ENCODE results near the gene MACO1.

The MACO1 gene

DNA sequence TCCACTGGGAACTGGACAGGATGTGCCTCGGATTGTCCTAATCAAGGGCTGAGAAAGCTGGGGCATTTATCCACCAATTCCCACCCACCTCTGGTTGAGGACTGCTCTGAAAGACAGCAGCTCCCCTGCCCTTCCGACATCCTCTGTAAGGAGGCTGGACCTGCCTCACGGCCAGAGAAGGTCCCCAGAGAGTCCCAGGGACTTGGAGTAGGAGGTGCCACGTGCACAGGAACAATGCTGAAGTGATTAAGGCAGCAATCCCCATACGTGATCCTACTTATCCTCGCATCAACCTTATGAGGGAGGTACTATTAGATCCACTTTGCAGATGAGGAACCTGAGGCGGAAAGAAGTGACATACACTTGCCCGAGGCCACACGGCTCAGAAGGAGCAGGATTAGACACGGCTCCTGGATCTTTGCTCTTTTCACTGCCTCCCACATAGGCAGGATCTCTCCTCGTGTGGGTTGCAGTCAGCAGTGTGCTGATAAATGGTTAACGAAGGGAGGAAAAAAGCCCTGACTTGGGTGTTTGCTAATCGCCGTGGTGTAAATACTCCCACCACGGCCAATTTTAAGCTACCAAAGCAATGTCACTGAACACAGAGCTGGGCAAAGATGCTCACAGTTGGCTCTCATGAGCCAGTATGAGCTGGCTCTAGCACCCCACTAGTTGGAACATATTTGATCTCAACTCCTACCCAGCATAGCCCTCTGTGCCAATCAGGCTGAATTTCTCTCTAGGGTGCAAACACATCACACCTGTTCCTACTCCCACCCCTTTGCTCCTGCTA is 94.1 kb downstream of the MACO1 start:
- DNase-seq (ENCODE audit: low read depth, low spot score), result no peak

- DNase-seq (ENCODE audit: low read depth, low spot score), result no peak
Measured at GRCh38 chr1:25525361-25525688, 94.6 kb downstream of the MACO1 start.

GRCh38 chr1:25526753-25527152 is 96.1 kb downstream of the MACO1 start:
- no peak for DNase-seq (ENCODE audit: low read depth, low spot score)

- no peak for DNase-seq (ENCODE audit: low read depth, low spot score)
Measured at GRCh38 chr1:25527226-25527846, 96.6 kb downstream of the MACO1 start.

DNA sequence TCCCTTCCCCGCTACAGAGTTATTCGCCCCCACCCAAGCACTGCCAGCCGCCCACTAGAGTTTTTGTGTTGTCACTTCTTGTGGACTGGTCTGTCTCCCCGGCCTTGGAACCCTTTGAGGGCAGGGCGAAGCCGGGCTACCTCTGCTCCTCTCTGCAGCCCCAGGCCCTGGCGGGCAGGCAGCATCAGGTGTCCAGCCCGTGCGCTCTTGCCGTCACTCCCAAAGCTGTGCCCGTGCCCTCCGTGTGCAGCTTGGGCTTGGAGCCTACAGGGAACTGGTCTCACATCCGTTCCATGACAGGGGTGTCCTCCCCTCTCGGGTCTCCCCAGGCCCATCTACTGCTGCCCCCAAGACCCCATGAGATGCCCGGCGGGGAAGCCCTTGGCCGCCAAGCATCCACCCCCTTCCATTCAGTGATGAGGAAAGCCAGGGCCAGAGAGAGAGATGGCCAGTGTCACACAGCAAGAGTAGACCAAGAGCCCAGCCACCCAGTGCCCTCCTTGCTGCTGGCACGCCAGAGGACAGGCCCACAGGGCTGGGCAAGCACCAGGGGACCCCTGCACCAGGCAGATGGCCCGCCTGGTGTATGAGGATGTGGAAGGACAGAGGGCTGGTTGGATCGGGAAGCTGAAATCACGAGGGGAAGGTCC is 97.4 kb downstream of the MACO1 start:
- no peak for DNase-seq (ENCODE audit: low read depth, low spot score)

GRCh38 chr1:25528881-25529517 is 98.3 kb downstream of the MACO1 start:
- no peak for DNase-seq (ENCODE audit: low read depth, low spot score)

DNA sequence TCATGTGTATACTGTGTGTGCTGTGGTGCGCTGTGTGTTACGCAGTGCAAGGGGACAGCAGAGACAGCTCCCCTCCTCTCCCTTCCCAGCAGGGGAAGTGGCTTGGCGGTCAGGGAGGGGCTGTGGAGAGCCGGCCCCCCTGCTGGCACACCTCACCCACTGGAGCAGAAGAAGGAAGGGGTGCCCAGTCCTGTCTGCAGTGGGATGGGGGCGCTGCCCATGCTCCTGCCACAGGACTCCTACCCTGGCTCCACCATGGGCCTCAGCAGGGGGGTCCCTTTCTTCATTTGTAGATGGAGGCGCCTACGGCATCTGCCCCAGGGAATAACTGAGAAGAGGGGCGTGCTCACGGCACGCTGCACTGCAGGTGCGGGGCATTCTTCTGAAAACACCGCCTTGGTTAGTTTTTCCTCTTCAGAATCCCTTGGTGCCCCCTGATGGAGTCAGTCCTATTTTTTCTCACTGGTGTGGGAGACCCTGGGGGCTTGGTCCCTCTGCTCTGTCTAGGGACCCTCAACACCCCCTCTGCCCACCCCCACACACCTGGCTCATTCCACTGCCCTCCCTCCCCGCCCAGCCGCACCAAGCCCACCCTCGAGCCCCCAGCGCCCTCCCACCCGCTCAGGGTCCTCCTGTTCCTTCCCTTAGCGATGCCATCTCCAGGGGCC is 99.0 kb downstream of the MACO1 start:
- DNase-seq (ENCODE audit: low read depth, low spot score), result no peak

DNA sequence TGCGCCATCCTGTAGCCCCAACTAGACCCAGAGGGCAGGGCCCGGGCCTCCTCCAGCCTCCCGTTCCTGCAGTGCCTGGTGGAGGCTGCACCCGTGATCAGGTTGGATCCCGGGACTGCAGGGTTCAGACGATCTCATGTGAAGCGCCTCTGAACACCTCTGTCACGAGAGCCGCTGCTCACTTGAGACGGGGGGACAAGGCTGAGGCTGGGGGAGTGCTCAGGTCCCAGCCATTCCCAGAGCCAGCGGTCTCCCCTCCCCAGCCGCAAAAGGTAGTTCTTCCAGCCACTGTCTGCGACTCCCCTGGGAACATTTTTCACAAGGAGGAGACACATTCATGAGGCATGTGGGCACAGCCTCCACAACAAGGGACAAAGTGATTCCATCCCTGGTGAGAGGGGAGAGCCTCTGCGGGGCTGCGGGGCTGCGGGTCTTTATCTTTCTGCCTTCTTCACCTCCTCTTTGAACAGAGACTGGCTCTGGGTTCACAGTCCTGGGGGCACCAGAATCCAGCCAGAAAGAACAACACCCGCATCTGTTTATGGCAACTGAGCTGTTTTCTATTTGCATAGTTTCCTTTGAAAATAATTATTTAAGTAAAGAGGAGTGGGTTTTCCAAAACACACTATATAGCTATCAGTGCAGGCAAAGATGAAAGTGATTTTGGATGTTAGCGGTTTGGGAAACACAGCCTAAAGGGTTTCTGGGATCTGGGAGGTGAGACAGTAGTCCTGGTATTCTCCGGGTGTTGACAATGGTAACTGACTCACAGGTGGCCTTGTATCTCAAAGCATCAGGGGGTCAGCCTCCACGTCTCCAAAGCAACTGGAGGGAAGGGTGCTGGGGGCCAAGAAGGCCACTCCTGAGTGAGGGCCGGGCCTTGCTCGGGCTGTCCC is 99.7 kb downstream of the MACO1 start:
- DNase-seq (ENCODE audit: low read depth, low spot score), result no peak

DNA sequence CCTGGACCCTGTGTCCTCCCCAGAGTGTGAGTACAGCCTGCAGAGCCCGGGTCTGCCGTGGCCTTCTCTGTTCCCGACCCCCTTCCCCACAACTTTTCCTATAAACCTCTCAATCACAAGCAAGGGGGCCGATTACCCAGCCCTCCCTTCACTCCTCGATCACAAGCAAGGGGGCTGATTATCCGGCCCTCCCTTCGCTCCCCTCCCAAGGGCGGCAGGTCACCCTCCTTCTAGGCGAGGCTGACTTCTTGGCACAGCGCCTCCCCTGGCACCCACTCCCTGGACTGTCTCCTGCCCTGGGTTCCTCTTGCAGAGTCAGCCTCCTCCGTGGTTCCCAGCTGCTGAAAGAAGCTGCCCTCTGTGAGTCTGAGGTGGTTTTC is 100.4 kb downstream of the MACO1 start:
- no peak for DNase-seq (ENCODE audit: low read depth, low spot score)

DNA sequence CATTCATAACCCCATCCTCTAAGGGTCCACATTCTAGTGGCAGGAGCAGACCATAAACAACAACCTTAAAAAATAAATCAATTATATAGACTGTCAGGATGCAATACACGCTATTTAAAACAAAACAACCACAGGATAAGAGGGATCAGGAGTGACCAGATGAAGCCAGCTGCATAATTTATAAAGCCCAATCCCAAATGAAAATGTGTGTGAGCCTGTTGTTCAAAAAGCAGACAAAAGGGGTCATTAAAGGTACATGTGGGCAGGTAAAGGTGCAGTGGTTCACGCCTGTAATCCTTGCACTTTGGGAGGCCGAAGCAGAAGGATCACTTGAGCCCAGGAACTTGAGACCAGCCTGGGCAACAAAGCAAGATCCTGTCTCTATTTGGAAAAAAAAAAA is 102.3 kb downstream of the MACO1 start:
- DNase-seq (ENCODE audit: low read depth, low spot score), result no peak

- no peak for DNase-seq (ENCODE audit: low read depth, low spot score)
Measured at GRCh38 chr1:25533775-25534409, 103.2 kb downstream of the MACO1 start.

DNA sequence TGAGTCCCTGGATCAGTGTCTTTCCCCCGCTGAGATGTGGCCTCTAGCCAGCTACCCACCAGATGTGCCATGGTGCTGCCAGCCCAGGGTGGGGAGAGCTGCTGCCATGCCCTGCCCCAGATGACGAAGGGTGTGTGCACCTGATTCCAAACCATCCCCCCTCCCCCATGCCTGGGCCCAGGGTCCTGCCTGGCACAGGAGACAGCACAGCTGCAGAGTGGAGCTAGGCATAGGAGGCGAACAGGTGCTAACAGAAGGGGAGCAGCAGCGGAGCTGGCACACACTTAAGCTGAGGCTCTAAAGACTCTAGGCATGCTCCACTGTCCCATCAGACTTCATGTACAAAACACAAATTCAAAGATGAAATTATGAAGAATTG is 103.7 kb downstream of the MACO1 start:
- DNase-seq (ENCODE audit: low read depth, low spot score), result no peak

DNA sequence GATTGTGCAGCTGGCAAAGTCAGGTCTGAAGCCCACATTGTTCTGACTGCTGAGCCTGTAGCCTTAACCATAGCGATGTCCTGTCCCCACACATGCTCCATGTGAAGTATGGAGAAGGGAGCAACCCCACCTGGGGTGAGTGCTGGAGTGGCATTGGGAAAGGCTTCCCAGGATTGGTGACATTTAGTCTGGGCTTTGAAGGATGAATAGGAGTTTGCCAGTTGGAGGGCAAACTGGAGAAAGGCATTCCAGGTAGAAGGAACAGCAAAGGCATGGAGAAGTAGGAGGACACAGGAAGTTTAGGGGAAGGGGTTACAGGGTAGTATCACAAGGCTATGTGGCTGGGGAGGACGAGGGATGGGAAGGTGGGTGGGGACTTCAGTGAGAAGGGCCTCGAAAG is 105.4 kb downstream of the MACO1 start:
- DNase-seq (ENCODE audit: low read depth, low spot score), result no peak

DNA sequence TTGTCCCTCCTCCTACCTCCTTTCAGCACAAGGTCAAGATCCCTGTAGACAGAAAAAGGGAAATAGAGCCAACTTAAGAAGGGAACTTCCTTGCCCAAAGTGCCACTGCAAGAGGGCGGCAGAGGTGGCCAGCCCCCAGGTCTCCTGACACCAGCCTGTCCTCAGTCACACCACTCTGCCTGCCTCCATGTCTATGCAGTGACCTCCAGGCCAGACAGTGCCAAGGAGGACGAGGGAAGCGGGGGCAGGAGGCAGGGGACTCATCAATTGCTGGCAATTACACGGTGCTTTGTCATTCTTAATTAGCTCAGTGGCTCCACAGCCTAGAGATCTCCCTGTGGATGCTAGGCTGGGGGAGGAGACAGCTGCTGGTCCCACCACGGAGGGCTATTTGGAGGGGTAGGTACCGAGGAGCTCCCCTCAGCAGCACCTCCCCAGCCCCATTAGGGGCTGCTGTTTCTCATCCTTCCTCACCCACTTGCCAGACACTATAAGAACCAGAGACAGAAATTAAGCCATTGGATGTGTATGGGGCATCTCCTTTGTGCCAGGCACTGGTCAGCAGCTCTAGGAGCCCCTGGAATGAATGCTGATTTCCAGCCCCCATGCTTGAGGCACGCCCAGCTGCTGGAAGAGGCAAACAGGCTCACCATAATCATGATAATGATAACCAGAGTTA is 106.6 kb downstream of the MACO1 start:
- DNase-seq (ENCODE audit: low read depth, low spot score), result no peak

DNA sequence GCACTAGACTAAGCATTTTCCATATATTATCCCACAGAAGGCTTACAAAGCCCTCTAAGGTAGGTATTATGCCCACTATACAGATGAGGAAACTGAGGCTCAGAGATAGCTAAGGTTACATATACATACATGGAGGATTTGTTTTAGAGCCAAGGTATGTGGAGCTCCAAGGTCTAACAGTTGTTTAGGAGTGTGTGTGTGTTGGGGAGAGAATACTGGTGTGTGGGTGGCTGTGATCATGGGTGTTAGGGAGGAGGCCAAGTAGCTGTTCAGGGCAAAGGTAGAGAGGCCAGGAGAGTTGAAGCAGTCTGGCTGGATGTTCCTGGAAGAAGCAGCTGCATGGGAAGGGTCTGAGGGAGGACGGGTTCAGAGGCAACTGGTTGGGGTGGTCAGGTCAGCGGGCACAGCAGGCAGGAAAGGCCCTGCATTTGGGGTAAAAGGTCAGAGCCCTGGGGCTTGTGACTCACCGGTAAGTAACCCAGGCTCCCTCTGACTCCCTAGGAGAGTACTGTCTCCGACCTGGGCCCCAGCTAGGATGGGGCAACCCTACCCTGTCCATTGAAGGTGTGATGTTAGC is 107.6 kb downstream of the MACO1 start:
- no peak for DNase-seq (ENCODE audit: low read depth, low spot score)

DNA sequence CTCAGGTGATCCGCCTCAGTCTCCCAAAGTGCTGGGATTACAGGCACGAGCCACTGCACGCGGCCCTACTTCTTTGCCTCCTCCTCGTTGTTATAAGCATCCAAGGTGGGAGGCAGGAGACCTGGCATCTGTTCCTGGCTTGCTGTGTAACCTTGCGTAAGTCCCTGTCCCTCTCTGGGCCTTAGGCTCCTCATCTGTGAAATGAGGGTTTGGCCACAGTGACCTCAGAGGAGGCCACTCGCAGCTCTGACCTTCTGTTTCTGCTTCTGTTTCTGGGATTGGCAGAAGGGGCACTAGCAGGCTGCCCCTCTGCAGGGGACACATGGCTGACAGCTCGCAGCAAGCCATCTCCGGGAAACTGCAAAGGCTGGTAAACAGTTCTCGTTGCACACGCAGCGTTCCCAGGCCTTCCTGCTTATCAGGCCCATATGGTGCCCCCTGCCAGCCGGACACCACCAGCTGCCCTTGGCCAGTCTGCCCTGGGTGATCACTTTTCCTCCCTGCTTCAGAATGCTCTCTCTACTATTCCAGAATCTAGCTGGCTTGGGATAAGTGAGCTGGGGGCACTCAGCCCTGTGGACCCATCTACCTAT is 110.1 kb downstream of the MACO1 start:
- no peak for DNase-seq (ENCODE audit: low read depth, low spot score)

GRCh38 chr1:25541425-25541824 is 110.7 kb downstream of the MACO1 start:
- no peak for DNase-seq (ENCODE audit: low read depth, low spot score)

- no peak for DNase-seq (ENCODE audit: low read depth, low spot score)
Measured at GRCh38 chr1:25541889-25542658, 111.4 kb downstream of the MACO1 start.
